Hippocampal formation (tissue), 2 donors: ENCODE measurements around the gene CCDC9B.

Source experiments
- DNase-seq, 2 donors: peaks; one replicate each; lab custom pipeline; 2025; lab: John Stamatoyannopoulos, UW

The CCDC9B gene

DNA sequence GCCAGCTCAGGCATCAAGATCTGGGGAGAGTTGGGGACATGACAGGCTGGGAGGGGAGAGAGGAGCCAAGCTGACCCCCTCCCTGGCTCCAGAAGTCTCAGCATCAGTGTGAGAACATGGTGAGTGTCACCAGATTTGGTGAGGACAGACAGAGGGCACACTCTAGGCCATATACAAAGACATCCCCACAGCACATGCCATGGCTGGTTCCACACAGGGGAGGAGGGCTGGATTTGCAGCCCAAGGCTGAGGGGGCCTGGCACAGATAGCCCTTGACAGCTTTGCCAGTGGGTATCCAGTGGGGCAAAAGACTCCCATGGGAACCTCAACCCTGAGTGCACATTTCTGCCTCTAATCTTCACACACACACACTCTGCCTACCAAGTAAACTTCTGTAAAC, 47.7 kb downstream of the CCDC9B start:
- DNase-seq, result no peak

DNA sequence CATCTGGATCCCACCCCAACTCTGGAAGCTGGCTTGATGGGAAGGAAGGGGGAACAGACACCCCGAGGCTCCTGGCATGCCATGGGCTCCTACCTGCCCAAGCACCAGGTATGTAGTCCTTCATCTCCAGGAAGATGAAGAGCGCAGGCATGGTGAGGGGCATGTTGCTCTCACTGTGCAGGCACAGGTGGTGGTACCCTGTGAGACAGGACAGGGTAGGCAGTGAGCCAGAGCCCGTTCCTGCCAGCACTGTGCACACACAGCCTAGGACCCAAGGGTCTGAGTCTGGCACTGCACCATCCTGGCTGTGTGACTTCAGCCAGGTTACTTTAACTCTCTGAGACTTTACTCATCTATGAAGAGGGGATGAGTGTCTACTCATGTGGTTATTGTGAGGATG, 48.5 kb downstream of the CCDC9B start:
- DNase-seq, result no peak

DNA sequence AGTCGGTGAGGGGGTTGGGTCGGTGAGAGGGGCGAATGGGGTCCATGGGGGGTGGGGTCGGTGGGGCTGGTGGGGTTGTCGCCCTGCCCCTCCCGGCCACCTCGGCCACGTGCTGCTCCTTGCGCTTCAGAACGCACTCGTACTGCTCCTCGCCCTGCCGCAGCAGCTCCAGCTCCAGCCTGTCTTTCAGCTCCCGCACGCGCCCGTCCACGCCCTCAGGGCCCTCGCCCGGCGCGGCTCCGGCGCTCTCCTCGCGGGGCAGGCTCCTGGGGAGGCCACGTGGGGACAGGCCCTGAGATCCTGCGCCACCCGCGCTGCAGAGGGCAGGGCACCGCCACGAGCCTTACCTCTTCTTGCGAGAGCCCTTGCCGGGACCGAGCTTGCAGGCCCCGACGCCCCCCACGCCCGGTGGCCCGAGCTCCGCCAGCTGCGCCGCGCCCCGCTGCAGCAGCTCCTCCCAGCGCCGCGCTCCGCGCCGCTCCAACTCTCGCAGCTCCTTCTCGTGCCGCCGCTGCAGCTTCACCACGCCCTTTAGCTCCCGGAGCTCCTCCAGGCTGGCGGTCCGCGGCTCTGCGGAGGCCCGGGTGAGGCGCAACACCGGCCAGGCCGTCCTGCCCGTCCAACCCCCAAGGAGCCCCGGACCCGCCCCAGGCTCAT, 49.7 kb downstream of the CCDC9B start:
- no peak for DNase-seq

- no peak for DNase-seq
Measured at GRCh38 chr15:40290545-40290917, 50.2 kb downstream of the CCDC9B start.

DNA sequence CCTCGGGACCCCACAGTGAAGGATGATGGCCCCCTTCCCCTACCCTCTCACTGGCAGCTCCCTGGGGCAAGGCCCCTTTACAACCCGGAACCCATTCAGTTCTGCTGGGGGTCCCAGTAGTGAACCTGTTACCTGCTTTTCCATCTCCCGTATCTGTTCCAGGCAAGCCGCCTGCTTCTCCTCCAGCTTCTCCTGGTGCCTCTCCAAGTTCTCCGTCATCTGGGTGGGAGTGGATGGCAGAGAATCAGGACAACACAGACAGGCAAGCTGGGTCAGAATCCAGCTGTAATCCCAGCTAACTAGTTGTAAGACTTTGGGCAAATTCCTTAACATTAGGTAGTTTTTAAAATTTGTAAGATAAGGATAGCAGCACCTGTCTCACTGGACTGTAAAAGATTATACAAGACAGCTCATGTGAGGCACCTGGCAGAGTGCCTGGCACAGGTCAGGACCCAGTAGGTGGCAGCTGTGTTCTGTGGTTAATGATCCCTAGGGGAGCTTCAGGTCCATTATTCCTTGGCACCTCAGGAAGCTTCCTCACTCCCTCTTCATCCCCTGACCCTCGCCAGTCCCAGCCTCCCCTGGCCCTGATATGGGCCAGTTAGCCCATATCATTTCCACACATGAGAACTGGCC, 51.5 kb downstream of the CCDC9B start:
- DNase-seq, result no peak

DNA sequence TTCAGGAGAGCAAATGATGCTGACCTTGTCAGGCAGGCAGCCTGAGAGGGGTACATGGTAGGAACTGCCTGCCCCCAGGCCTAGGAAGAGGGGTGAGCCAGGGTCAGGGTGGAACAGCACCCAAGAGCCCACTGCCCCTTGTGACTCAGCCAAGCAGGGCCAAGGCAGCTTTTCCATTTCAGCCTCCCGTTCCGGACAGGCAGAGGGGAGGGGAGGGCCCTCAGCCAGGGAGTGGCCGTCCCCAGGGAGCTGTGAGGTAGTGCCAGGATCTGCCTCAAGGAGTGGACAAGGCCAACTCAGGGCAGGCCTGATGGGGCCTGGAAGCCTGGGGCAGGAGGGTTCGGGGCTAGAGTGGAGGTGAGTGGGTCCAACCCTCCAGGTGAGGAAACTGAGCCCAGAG, 52.8 kb downstream of the CCDC9B start:
- no peak for DNase-seq

- no peak for DNase-seq
Measured at GRCh38 chr15:40287505-40287904, 53.2 kb downstream of the CCDC9B start.

GRCh38 chr15:40286794-40287193, 53.9 kb downstream of the CCDC9B start:
- DNase-seq, result no peak

GRCh38 chr15:40286061-40286532, 54.6 kb downstream of the CCDC9B start:
- no peak for DNase-seq

- DNase-seq, result no peak
Measured at GRCh38 chr15:40285554-40286011, 55.2 kb downstream of the CCDC9B start.

DNA sequence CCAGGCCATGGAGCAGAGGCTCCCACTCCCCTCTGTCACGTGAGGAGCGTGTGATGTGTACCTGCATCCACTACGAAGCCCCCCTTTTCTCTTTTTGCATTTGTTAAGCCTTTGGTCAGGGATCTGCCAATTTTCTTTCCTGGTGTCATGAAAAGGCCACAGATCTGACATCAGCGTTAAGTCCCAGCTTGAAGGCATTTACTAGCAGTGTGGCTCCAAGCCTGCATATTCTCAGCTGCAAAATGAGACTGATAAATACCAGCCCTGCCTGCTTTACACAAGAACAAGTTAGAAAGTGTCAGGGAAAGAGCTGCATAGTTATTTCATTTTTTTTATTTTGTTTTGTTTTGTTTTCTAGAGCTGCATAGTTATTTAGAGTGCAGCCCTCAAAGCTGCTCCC, 55.6 kb downstream of the CCDC9B start:
- no peak for DNase-seq

GRCh38 chr15:40283615-40284300, 57.0 kb downstream of the CCDC9B start:
- no peak for DNase-seq

DNA sequence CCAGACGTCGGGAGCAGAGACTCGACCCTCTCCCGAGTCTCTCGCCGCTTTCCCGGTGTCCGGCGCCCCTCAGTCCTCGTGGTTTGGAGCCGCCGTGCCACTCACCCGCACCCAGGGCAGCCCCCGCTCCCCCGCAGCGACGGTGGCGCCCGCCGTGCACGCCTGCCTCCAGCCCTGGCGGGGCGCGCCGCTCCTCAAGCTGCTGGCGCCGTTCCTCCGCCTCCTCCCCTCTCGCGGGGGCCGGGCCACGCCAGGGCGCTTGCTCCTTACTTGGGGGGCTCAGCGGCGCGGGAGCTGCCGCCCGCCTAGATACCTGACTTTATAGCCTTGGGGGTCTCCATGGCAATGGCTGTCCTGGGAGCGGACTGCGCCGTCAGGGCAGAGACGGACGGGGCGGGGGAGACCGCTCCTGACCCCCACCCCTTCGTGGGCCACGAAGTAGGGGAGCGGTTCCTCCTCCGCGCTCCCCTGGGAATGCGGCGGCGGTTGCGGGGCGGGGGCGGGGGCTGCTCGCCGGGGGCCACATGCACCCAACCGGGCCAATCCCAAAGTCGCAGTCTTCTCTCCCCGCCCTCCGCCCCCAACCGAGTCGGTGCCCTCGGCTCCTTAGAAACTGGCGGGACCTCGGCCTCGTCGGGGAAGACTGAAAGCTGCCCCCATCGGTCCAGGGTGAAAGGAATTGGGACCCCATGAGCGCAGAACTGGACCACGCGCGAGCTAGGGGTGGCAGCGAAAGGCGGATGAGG, 57.7 kb downstream of the CCDC9B start, which contains the start of gene ANKRD63:
TSS of gene ANKRD63 (minus strand) at position 196 of the 746 bp plus-strand sequence. CDS start 478 bp downstream, outside the sequence.
- no peak for DNase-seq

DNA sequence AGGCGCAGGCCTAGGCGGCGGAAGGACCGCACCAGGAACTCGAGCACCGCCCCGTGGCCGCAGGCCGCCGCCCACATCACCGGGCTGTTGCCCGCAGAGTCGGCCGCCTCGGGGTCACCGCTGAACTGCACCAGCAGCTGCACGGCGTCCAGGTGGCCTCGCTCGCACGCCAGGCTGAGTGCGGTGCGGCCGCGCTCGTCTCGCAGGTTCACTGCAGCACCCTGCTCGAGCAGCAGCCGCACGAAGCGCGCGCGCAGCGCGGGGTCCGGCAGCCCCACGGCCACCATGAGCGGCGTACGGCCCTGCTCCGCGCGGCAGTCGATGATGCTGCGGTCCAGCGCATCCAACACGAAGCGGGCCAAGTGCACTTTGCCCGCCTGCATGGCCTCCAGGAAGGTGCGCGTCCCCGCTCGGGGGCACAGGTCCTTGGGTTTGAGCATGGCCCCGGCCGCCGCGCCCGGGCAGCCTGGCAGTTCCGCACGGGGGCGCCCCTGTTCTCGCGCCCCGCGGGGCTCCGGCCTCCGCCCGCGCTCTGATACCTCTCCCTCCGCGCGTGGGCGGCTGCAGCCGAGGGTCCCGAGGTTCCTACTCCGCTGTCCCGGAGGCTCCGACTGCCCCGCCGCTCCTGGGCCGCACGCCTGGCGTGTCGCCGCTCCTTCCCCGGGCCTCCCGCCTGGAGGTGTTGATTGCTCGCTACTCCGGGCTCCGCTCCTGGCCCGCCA, 58.4 kb downstream of the CCDC9B start:
- no peak for DNase-seq

GRCh38 chr15:40281801-40282146, 59.0 kb downstream of the CCDC9B start:
- no peak for DNase-seq
